K562 (cell line): ENCODE data around the gene WDR47. TPM values are rescaled to one million over a fixed set of nuclear protein-coding genes. Genes with fewer than 3 reads are reported as not detected.

Source experiments
- ARID1B ChIP-seq: fragments of 450-650 bp; IDR thresholded peaks from 2 replicates; pipeline ENCODE4 v1.6.1; 2016; ENCODE audit warnings: antibody characterized with exemption, mild to moderate bottlenecking, inconsistent platforms
- CBFA2T2 ChIP-seq: fragments of 450-650 bp; conservative IDR thresholded peaks from 2 replicates; pipeline ENCODE4 v1.6.1; 2017; ENCODE audit warnings: mild to moderate bottlenecking
- CSDE1 ChIP-seq, 2 experiments: fragments of 450-650 bp; IDR thresholded peaks; 2 replicates each; pipeline ENCODE4 v1.6.1; 2016; ENCODE audit warnings: mild to moderate bottlenecking in 1 of 2
- ELF1 ChIP-seq: fragments of 200-800 bp; sonication (Bioruptor generic); IDR thresholded peaks from 2 replicates; pipeline ENCODE4 v1.6.1; 2016; ENCODE audit warnings: missing genetic modification characterization, missing compliant biosample characterization
- ELF2 ChIP-seq: fragments of 250-450 bp; sonication (Bioruptor Pico); IDR thresholded peaks from 2 replicates; pipeline ENCODE4 v1.5.0; 2021; ENCODE audit warnings: mild to moderate bottlenecking
- HMGN3 ChIP-seq: IDR thresholded peaks from 2 replicates; pipeline ENCODE4 v1.6.1; 2011; ENCODE audit warnings: borderline replicate concordance, low read depth, mild to moderate bottlenecking, mixed read lengths, low read length; ENCODE audit not compliant: insufficient read length; ENCODE audit errors: extremely low read depth
- NBN ChIP-seq: fragments of 450-650 bp; IDR thresholded peaks from 2 replicates; pipeline ENCODE4 v1.6.1; 2016; ENCODE audit warnings: low read depth, mild to moderate bottlenecking
- ZKSCAN1 ChIP-seq: fragments of 150-350 bp; IDR thresholded peaks from 2 replicates; pipeline ENCODE4 v1.6.1; 2016; ENCODE audit warnings: low read depth, low read length
- ZNF143 ChIP-seq: sonication (generic); formaldehyde crosslinking; IDR thresholded peaks from 2 replicates; pipeline ENCODE4 v1.9.0; 2022; ENCODE audit warnings: mild to moderate bottlenecking, missing genetic modification reagents
- polyA plus RNA-seq, 8 experiments: library from polyadenylated mRNA; depleted of rRNA in 4 of 8; stranded (reverse) in 5 of 8; unstranded in 3 of 8; fragments of >200 nt; fragmentation: Nextera tagmentation in 2 of 8; fragmentation: Illumina TruSeq in 1 of 8; extraction: Ambion mirVana in 2 of 8; extraction: Trizol in 1 of 8; gene quantifications; 2 replicates each; pipeline versions ENCODE4 v1.2.1 to v1.2.3, GENCODE V29; 2011 to 2014; ENCODE audit warnings: inconsistent platforms in 1 of 8, missing spikeins in 1 of 8
- total RNA-seq, 7 experiments: library from RNA; depleted of rRNA in 6 of 7; stranded (reverse); fragments of >200 nt in 6 of 7; fragmentation: Illumina TruSeq in 2 of 7; extraction: Trizol in 2 of 7; gene quantifications; 2 replicates each; pipeline versions ENCODE4 v1.2.1 to v1.2.3, GENCODE V29; 2011 to 2021; ENCODE audit warnings: low replicate concordance in 1 of 7
- TF ChIP-seq, protein P1 (sequence below): conservative IDR thresholded peaks from 2 replicates; pipeline ENCODE4 v1.6.1; 2011; ENCODE audit warnings: low read depth, mild to moderate bottlenecking, low read length; ENCODE audit not compliant: control insufficient read depth
- TF ChIP-seq, protein P2 (sequence below): fragments of 450-650 bp; formaldehyde crosslinking; IDR thresholded peaks from 2 replicates; pipeline ENCODE4 v1.4.0; 2020; ENCODE audit warnings: mild to moderate bottlenecking, moderate library complexity
- TF ChIP-seq, protein P3 (sequence below): sonication (generic); formaldehyde crosslinking; IDR thresholded peaks from 2 replicates; pipeline ENCODE4 v1.9.0; 2022; ENCODE audit warnings: mild to moderate bottlenecking, missing genetic modification reagents
- TF ChIP-seq, protein P4 (sequence below), 2 experiments: fragments of 450-650 bp; IDR thresholded peaks; 2 replicates each; pipeline ENCODE4 v1.6.1; 2018; ENCODE audit warnings: mild to moderate bottlenecking in 2 of 2, low read depth in 1 of 2; ENCODE audit not compliant: partially characterized antibody in 2 of 2
- TF ChIP-seq, protein P5 (sequence below): fragments of 450-650 bp; IDR thresholded peaks from 2 replicates; pipeline ENCODE4 v1.6.1; 2016; ENCODE audit warnings: antibody characterized with exemption
- TF ChIP-seq, protein P6 (sequence below): fragments of 450-650 bp; IDR thresholded peaks from 2 replicates; pipeline ENCODE4 v1.6.1; 2014; ENCODE audit warnings: low read depth, mild to moderate bottlenecking, moderate library complexity, borderline replicate concordance

The WDR47 gene
- total and polyA plus RNA-seq, 9 of the 15 experiments (the other 6 are each of a cell fraction or from before 2014, with no cell fraction given) = 1.3 to 10.1 (median 4.9) TPM

DNA sequence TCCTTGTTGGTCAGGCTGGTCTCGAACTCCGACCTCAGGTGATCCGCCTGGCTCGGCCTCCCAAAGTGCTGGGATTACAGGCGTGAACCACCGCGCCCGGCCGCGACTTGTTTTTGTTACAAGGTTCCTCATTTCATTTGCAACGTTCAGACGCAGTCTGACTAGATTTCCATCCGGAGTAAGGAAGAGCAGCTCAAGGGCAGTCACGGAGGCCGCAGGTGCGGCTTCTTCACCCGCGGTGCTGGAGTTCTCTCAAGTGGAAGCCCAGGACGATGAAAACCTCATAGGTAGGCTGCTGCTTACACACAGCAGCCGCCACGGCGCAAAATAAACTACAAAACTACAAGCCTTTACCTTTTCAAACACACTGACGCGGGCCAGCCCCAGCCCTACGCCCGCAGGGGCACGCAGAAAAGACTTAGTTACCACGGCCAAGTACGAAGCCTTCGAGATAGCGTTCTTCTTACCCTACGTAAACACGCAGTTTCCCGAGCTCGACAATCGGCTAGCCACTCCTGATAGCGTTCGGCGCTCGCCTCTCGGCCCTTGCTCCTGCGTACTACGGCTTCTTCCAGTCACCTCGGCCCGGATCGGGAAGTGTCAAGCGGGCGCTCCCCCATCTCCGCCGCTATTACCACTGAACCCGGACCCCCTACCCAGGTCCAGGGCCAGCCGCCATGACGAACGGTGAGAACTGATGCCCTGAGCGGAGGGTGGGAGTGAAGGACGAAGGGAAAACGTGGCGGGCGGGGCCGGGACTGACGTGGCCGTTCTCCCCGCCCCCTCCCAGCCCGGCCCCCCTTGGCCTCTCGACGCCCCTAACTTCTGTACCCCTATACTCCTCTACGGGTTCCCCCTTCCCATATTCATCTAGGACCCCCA is 48.5 kb upstream of the WDR47 start, which contains the start of gene TMEM167B (continued):
- TF ChIP-seq, protein P1, sequence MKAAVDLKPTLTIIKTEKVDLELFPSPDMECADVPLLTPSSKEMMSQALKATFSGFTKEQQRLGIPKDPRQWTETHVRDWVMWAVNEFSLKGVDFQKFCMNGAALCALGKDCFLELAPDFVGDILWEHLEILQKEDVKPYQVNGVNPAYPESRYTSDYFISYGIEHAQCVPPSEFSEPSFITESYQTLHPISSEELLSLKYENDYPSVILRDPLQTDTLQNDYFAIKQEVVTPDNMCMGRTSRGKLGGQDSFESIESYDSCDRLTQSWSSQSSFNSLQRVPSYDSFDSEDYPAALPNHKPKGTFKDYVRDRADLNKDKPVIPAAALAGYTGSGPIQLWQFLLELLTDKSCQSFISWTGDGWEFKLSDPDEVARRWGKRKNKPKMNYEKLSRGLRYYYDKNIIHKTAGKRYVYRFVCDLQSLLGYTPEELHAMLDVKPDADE = peak; percentile 92
- TF ChIP-seq, protein P2, sequence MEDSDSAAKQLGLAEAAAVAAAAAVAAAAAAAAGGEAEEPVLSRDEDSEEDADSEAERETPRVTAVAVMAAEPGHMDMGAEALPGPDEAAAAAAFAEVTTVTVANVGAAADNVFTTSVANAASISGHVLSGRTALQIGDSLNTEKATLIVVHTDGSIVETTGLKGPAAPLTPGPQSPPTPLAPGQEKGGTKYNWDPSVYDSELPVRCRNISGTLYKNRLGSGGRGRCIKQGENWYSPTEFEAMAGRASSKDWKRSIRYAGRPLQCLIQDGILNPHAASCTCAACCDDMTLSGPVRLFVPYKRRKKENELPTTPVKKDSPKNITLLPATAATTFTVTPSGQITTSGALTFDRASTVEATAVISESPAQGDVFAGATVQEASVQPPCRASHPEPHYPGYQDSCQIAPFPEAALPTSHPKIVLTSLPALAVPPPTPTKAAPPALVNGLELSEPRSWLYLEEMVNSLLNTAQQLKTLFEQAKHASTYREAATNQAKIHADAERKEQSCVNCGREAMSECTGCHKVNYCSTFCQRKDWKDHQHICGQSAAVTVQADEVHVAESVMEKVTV (CRISPR knock-in tag) = peak; percentile 100
- peak in 1 of 2 experiments; percentile 31; a peak in 1 of 4 replicates for TF ChIP-seq CSDE1 (IDR thresholded peaks at IDR 0.05)
- TF ChIP-seq ELF1 (tag) = peak; percentile 81
- TF ChIP-seq, protein P3, sequence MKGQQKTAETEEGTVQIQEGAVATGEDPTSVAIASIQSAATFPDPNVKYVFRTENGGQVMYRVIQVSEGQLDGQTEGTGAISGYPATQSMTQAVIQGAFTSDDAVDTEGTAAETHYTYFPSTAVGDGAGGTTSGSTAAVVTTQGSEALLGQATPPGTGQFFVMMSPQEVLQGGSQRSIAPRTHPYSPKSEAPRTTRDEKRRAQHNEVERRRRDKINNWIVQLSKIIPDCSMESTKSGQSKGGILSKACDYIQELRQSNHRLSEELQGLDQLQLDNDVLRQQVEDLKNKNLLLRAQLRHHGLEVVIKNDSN (CRISPR knock-in tag) = no peak
- 0 out of 2 replicates have a peak, but pooled peaks have one; percentile 44 for TF ChIP-seq ZKSCAN1
- peak; percentile 46; the same call in 1 of the 2 replicates for TF ChIP-seq ZNF143 (CRISPR knock-in tag)
- no peak for TF ChIP-seq CBFA2T2
- peak; percentile 88 for TF ChIP-seq ELF2
- TF ChIP-seq, protein P4, sequence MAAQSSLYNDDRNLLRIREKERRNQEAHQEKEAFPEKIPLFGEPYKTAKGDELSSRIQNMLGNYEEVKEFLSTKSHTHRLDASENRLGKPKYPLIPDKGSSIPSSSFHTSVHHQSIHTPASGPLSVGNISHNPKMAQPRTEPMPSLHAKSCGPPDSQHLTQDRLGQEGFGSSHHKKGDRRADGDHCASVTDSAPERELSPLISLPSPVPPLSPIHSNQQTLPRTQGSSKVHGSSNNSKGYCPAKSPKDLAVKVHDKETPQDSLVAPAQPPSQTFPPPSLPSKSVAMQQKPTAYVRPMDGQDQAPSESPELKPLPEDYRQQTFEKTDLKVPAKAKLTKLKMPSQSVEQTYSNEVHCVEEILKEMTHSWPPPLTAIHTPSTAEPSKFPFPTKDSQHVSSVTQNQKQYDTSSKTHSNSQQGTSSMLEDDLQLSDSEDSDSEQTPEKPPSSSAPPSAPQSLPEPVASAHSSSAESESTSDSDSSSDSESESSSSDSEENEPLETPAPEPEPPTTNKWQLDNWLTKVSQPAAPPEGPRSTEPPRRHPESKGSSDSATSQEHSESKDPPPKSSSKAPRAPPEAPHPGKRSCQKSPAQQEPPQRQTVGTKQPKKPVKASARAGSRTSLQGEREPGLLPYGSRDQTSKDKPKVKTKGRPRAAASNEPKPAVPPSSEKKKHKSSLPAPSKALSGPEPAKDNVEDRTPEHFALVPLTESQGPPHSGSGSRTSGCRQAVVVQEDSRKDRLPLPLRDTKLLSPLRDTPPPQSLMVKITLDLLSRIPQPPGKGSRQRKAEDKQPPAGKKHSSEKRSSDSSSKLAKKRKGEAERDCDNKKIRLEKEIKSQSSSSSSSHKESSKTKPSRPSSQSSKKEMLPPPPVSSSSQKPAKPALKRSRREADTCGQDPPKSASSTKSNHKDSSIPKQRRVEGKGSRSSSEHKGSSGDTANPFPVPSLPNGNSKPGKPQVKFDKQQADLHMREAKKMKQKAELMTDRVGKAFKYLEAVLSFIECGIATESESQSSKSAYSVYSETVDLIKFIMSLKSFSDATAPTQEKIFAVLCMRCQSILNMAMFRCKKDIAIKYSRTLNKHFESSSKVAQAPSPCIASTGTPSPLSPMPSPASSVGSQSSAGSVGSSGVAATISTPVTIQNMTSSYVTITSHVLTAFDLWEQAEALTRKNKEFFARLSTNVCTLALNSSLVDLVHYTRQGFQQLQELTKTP (IDR thresholded peaks at IDR 0.05; ENCODE audit: low read depth in 1 of 2, partially characterized antibody in 2 of 2) = peak in 1 of 2 experiments; percentile 81
- TF ChIP-seq HMGN3 = peak; percentile 63
- TF ChIP-seq, protein P5, sequence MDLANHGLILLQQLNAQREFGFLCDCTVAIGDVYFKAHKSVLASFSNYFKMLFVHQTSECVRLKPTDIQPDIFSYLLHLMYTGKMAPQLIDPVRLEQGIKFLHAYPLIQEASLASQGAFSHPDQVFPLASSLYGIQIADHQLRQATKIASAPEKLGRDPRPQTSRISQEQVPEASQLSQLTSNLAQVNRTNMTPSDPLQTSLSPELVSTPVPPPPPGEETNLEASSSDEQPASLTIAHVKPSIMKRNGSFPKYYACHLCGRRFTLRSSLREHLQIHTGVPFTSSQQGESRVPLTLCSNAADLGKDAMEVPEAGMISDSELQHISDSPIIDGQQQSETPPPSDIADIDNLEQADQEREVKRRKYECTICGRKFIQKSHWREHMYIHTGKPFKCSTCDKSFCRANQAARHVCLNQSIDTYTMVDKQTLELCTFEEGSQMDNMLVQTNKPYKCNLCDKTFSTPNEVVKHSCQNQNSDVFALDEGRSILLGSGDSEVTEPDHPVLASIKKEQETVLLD = peak; percentile 97
- TF ChIP-seq NBN = peak; percentile 88; the same call in 1 of the 2 replicates
- peak; percentile 62; the same call in 1 of the 2 replicates for TF ChIP-seq ARID1B
- TF ChIP-seq, protein P6, sequence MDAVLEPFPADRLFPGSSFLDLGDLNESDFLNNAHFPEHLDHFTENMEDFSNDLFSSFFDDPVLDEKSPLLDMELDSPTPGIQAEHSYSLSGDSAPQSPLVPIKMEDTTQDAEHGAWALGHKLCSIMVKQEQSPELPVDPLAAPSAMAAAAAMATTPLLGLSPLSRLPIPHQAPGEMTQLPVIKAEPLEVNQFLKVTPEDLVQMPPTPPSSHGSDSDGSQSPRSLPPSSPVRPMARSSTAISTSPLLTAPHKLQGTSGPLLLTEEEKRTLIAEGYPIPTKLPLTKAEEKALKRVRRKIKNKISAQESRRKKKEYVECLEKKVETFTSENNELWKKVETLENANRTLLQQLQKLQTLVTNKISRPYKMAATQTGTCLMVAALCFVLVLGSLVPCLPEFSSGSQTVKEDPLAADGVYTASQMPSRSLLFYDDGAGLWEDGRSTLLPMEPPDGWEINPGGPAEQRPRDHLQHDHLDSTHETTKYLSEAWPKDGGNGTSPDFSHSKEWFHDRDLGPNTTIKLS = peak; percentile 99
